GM12801 (cell line): Measurements from ENCODE around the gene CST7.

ENCODE experiments used
- TF ChIP-seq, protein P1 (sequence below): IDR thresholded peaks from one replicate; pipeline ENCODE4 v1.5.1; 2011; ENCODE audit warnings: control low read depth; ENCODE audit not compliant: insufficient read length; ENCODE audit errors: extremely low read depth

CST7 gene

DNA sequence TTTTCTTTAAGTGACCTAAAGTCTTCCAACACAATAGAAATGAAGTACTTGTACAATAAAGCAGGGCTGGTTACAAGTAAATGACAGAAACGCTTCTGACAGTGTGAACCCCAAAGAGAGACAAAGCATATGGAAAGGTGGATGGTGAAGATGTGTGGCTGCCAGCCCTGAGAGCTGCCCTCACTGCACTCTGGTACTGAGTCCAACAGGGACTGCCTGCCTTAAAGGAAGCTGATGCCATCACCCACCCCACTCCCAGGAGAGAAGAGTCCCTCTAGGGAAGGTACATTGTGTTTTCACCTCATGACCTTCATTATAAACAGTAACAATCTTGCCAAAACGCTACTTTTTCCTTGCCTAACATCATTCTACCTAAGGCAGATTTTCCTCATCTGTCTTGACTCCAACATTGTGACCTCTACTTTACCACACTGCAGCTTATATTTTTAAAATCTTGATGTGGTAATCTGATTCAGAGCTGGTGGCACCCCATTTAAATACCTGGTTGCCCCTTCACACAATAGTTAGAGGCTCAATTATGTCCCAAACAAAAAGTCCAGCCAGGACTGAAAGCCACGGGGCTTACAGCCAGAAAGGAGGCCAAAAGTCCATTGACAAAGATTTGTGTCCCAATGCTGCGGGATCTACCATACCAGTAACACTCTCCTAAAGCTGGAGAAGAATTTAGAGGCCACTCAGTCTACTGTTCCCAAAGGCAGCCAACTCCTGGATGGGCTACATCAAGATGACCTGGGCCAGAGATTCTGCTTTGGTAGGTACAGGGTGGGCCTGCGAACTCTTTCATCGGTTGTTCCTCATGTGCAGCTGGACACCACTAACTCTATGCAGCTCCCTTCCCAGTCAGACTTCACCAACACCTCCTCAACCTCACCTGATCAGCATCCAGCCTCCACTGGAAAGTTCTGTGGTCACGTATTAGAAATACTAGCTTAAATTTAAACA lies 39.1 kb downstream of the CST7 start:
- TF ChIP-seq, protein P1, sequence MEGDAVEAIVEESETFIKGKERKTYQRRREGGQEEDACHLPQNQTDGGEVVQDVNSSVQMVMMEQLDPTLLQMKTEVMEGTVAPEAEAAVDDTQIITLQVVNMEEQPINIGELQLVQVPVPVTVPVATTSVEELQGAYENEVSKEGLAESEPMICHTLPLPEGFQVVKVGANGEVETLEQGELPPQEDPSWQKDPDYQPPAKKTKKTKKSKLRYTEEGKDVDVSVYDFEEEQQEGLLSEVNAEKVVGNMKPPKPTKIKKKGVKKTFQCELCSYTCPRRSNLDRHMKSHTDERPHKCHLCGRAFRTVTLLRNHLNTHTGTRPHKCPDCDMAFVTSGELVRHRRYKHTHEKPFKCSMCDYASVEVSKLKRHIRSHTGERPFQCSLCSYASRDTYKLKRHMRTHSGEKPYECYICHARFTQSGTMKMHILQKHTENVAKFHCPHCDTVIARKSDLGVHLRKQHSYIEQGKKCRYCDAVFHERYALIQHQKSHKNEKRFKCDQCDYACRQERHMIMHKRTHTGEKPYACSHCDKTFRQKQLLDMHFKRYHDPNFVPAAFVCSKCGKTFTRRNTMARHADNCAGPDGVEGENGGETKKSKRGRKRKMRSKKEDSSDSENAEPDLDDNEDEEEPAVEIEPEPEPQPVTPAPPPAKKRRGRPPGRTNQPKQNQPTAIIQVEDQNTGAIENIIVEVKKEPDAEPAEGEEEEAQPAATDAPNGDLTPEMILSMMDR: no peak

DNA sequence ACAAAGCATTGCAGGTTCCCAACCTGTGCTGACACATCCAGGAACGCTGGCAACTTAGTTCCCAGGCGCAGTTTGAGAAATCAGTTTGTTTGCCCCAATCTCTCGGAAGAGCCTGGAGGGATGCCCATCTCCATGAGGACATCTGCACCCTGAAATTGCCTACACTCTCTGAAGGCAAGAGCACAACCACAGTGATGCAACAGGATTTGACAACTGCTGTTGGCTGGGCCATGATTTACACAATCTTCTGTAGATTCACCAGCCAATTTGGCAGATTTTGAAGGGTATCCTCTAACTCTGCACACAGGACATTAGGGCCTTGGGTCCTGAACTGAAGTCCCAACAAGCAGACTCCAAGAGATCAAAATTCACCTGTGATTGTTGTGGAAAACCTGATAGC lies 40.1 kb downstream of the CST7 start:
- TF ChIP-seq, protein P1: no peak

DNA sequence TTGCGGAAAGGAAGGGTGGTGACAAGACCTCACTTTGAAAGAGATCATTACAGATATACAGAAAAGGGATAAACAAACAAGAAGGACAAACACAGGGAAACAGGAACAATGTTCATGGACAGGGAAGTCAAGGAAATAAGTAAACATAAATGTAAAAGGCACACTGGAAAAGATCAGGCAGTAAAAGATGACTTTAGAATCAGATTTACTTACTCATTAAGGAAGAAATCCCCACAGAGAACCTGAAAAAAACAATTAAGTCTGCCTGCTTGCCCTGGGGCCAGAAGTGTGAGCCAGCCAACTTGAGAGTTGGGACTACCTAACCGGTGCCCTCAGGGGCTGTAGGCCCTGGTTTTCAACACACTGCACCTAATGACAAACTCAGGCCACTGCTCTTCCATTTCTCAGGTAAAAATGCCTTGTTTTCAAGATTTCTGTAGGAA lies 41.8 kb downstream of the CST7 start:
- TF ChIP-seq, protein P1: no peak

DNA sequence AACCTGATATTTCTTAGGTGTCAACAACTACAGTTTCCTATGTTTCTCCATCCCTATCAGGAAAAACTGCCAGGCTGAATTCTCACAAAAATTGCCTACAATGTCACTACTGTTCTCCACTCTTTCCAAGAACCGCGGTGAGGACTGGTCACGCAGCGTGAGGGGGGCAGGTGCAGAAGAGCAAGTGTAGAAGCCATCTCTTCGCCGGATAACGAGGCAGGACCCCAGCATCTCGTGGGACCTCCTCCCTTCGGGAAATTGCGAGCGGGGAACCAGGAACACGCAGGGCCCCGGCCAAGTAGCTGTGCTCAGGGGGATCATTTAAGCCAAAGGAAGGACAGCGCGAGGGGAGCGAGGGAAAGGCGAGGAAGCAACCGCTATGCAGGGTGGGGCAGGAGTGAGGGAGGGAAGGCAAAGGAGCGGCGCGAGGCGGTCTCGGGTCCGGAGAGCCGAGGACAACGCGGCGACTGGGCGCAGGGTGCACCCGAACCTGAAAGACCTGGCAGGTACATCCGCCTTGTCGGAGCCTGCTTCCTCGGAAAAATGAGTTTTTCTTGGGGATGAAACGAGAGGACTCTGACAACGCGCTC lies 42.9 kb downstream of the CST7 start:
- TF ChIP-seq, protein P1: no peak

DNA sequence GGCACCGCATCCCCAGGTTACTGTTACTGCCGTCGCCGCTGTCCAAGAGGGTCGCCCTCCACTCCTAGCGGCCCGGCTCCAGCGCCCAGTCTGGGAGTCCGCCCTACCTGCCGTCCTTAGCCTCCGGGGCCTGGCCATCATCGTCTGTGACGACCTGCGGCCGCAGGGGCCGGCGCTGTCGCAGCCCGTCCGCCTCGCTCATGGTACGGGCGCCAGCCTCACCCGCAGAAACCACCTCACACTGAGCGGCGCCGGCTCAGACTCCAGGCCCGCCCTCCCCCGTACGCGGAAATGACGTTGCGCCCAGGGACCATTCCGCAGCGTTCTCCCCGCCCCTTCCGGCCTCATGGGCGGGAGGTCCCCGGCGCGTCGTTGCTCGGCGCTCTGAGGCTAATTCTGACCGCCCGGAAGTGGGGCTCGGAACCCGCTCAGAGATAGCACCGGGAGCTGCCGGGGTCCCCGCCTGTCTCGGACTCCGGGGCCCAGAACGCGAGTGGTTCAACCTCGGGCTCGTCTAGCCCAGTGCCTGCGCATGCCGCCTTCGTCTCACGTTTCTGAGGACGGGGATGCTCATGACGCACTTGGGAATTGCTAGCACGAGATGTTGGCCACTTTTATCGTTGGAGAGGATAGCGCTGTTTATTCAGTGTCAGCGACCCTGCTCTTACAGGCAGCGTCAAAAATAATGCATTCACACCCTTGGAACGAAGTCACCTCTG lies 43.6 kb downstream of the CST7 start, which contains the start of gene APMAP:
Gene APMAP, minus strand, starts transcription at position 265 of the 719 bp plus-strand sequence. Its CDS starts 63 bp downstream, at position 202.
- TF ChIP-seq, protein P1: no peak

DNA sequence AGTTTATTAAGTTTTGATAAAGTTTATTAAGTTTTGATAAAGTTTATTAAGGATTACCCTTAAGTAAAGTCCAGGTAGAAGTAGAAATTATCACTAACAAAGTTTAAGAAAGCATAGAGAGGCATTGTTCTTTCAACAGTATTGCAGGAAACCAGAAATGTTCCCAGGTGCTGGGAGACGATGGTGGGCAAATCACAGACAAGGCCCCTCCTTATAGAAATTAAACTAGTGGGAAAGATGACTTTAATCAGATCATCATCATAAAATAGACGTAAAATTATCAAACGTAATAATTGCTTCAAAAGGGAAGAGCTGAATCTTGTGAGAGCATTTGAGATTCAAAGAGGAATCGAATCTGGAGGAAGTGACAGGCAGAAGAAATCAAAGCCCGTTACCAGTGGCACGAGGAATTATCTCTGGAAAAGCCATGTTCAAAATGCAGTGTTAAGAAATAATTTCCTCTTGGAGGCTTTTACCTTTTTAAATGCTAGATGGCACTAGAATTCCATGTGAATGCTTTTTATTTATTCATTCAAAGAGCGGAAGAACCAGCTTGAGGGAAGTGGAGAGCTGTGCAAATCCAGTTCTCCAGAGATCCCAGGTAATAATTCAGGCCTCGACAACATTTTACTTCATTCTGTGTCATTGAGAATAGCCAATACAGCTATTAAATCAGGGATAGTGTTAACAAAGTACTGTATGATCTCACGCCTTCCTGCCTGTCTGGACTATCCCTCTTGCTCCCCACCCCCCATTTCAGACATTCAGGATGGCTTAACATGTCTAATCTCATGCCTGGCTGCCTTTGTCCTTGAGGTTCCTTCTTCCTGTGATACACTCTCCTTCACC lies 44.5 kb downstream of the CST7 start:
- TF ChIP-seq, protein P1: no peak
